Panc1 (cell line): Measurements from ENCODE around the gene ALPK1.

Source experiments
- SIN3A ChIP-seq: IDR thresholded peaks from 2 replicates; pipeline ENCODE4 v1.6.1; 2012; ENCODE audit warnings: low read depth, mild to moderate bottlenecking, low read length, moderate library complexity, borderline replicate concordance; ENCODE audit not compliant: insufficient read depth
- TF ChIP-seq, protein P1 (sequence below): fragments of 450-650 bp; IDR thresholded peaks from 2 replicates; pipeline ENCODE4 v1.5.1; 2017; ENCODE audit warnings: mild to moderate bottlenecking

DNA sequence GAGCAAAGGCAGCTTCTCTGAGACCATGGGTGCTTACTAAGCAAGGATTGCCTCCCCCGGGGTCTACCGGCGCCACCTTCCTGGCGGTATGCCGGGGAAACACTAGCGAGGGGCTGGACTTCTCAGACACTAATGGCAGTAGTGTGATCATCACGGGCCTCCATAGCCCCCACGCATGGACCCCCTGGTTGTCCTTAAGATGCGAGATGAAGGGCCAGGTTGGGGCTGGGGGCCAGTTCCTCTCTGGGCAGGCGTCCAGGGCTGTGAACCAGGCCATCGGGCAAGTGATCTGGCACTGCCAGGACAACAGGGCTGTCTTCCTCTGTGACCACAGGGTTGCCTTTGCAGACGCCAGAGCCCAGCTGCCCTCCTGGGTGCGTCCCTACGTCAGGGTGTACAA is 60.7 kb downstream of the ALPK1 start:
- TF ChIP-seq, protein P1, sequence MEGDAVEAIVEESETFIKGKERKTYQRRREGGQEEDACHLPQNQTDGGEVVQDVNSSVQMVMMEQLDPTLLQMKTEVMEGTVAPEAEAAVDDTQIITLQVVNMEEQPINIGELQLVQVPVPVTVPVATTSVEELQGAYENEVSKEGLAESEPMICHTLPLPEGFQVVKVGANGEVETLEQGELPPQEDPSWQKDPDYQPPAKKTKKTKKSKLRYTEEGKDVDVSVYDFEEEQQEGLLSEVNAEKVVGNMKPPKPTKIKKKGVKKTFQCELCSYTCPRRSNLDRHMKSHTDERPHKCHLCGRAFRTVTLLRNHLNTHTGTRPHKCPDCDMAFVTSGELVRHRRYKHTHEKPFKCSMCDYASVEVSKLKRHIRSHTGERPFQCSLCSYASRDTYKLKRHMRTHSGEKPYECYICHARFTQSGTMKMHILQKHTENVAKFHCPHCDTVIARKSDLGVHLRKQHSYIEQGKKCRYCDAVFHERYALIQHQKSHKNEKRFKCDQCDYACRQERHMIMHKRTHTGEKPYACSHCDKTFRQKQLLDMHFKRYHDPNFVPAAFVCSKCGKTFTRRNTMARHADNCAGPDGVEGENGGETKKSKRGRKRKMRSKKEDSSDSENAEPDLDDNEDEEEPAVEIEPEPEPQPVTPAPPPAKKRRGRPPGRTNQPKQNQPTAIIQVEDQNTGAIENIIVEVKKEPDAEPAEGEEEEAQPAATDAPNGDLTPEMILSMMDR, result no peak
- TF ChIP-seq SIN3A, result no peak
